CD14-positive monocyte (primary cell): ENCODE data around the gene CLRN2. TPM values are rescaled to one million over a fixed set of nuclear protein-coding genes. Genes with fewer than 3 reads are reported as not detected.

ENCODE experiments used
- DNase-seq, 3 donors: peaks; one replicate each; pipeline ENCODE4 v3.0.0-alpha.2; 2011 to 2022
- H2AFZ ChIP-seq: 2 replicates; pipeline ENCODE4 v1.6.0; 2012; ENCODE audit warnings: mild to moderate bottlenecking, low read depth, low read length, inconsistent platforms; ENCODE audit not compliant: insufficient read depth, poor library complexity, severe bottlenecking
- H3K27ac ChIP-seq, 2 donors: 1 replicate in 1 of 2; 2 replicates in 1 of 2; pipeline ENCODE4 v1.5.1; 2012 to 2013; ENCODE audit warnings: low read length in 2 of 2, control low read depth in 1 of 2, inconsistent platforms in 1 of 2, low read depth in 1 of 2, mild to moderate bottlenecking in 1 of 2
- H3K27me3 ChIP-seq, 2 donors: one replicate each; pipeline versions ENCODE4 v1.6.0 to v1.6.1; 2011 to 2013; ENCODE audit warnings: low read length in 2 of 2; ENCODE audit not compliant: control insufficient read depth in 2 of 2, insufficient read depth in 2 of 2
- H3K36me3 ChIP-seq, 2 donors: replicated peaks in 1 of 2; 1 replicate in 1 of 2; 2 replicates in 1 of 2; pipeline versions ENCODE4 v1.5.1 to v1.6.1; 2012 to 2013; ENCODE audit warnings: low read length in 2 of 2, control low read depth in 1 of 2, inconsistent platforms in 1 of 2, mild to moderate bottlenecking in 1 of 2; ENCODE audit not compliant: insufficient read depth in 2 of 2, control insufficient read depth in 1 of 2
- H3K4me1 ChIP-seq, 2 donors: 1 replicate in 1 of 2; 2 replicates in 1 of 2; pipeline versions ENCODE4 v1.5.1 to v1.6.1; 2012 to 2013; ENCODE audit warnings: low read length in 2 of 2, control low read depth in 1 of 2, inconsistent platforms in 1 of 2, mild to moderate bottlenecking in 1 of 2, moderate library complexity in 1 of 2; ENCODE audit not compliant: insufficient read depth in 2 of 2, control insufficient read depth in 1 of 2
- H3K4me2 ChIP-seq: replicated peaks from 2 replicates; pipeline ENCODE3; 2012; ENCODE audit warnings: low read length, moderate library complexity, mild to moderate bottlenecking; ENCODE audit not compliant: poor library complexity, severe bottlenecking; ENCODE audit errors: extremely low read depth
- H3K4me3 ChIP-seq, 3 experiments: fragments of 200-600 bp in 1 of 3; sonication (generic) in 1 of 3; replicated peaks in 1 of 3; 1 replicate in 2 of 3; 2 replicates in 1 of 3; pipeline ENCODE4 v1.5.1; 2011 to 2013; ENCODE audit warnings: low read length in 3 of 3, mild to moderate bottlenecking in 3 of 3, control low read depth in 2 of 3, low read depth in 2 of 3, inconsistent platforms in 1 of 3, moderate library complexity in 1 of 3
- H3K79me2 ChIP-seq: 2 replicates; pipeline ENCODE4 v1.6.0; 2012; ENCODE audit warnings: mild to moderate bottlenecking, control low read depth, inconsistent platforms, low read length, moderate library complexity; ENCODE audit not compliant: insufficient read depth
- H3K9ac ChIP-seq: 2 replicates; pipeline ENCODE4 v1.6.0; 2017; ENCODE audit warnings: low read length, mild to moderate bottlenecking; ENCODE audit not compliant: insufficient read depth, poor library complexity, severe bottlenecking
- H3K9me3 ChIP-seq, 2 donors: replicated peaks in 1 of 2; 1 replicate in 1 of 2; 2 replicates in 1 of 2; pipeline versions ENCODE4 v1.5.1 to v1.6.1; 2012 to 2013; ENCODE audit warnings: low read length in 2 of 2, control low read depth in 1 of 2; ENCODE audit not compliant: control insufficient read depth in 1 of 2, insufficient read depth in 1 of 2
- H4K20me1 ChIP-seq: 2 replicates; pipeline ENCODE4 v1.6.0; 2012; ENCODE audit warnings: mild to moderate bottlenecking, low read length, control low read depth, moderate library complexity; ENCODE audit not compliant: insufficient read depth
- H3K27ac Mint-ChIP-seq, 7 donors: one replicate each; pipeline ENCODE4 v1.8.0; 2020; ENCODE audit warnings: mild to moderate bottlenecking in 7 of 7, mixed read lengths in 7 of 7, moderate library complexity in 6 of 7, inconsistent platforms in 2 of 7
- H3K27me3 Mint-ChIP-seq, 3 donors: one replicate each; pipeline ENCODE4 v1.8.0; 2021 to 2022; ENCODE audit warnings: low read depth in 3 of 3, mild to moderate bottlenecking in 3 of 3, mixed read lengths in 3 of 3, moderate library complexity in 3 of 3, inconsistent platforms in 1 of 3
- H3K36me3 Mint-ChIP-seq, 2 donors: one replicate each; pipeline ENCODE4 v1.8.0; 2020; ENCODE audit warnings: mixed read lengths in 2 of 2, inconsistent platforms in 1 of 2, mild to moderate bottlenecking in 1 of 2
- H3K4me1 Mint-ChIP-seq: one replicate; pipeline ENCODE4 v1.8.0; 2020; ENCODE audit warnings: mild to moderate bottlenecking, mixed read lengths
- H3K4me3 Mint-ChIP-seq, 2 donors: one replicate each; pipeline ENCODE4 v1.8.0; 2020; ENCODE audit warnings: mild to moderate bottlenecking in 2 of 2, mixed read lengths in 2 of 2, moderate library complexity in 1 of 2
- H3K9me3 Mint-ChIP-seq, 7 donors: one replicate each; pipeline ENCODE4 v1.8.0; 2020 to 2022; ENCODE audit warnings: mixed read lengths in 7 of 7, mild to moderate bottlenecking in 6 of 7, moderate library complexity in 6 of 7, inconsistent platforms in 2 of 7
- CTCF ChIP-seq: fragments of 200-600 bp; IDR thresholded peaks from one replicate; pipeline ENCODE4 v1.8.0; 2022; ENCODE audit warnings: antibody characterized with exemption, mild to moderate bottlenecking
- WGBS: methylation state at CpG from one replicate; pipeline ENCODE4 v1.1.5; 2013; ENCODE audit warnings: missing lambda C conversion rate; ENCODE audit not compliant: insufficient coverage; 5-methylcytosine and 5-hydroxymethylcytosine counted together
- intact Hi-C, 2 donors: fragments of 100-400 bp; cut with micrococcal nuclease; formaldehyde crosslinking; loops; one replicate each; pipeline versions ENCODE4 v1.15.0 to v1.15.1; 2023
- polyA plus RNA-seq, 3 donors: library from polyadenylated mRNA; depleted of rRNA in 1 of 3; unstranded in 2 of 3; stranded (reverse) in 1 of 3; fragments of 300-500 nt in 2 of 3; fragments of >200 nt in 1 of 3; fragmentation: Illumina TruSeq in 2 of 3; gene quantifications; 1 replicate in 2 of 3; 2 replicates in 1 of 3; pipeline ENCODE4 v1.2.3, GENCODE V29; 2012 to 2021

The CLRN2 gene
- polyA plus RNA-seq, 3 donors: not detected

GRCh38 chr4:17556498-17556897, 41.5 kb downstream of the CLRN2 start:
- TF ChIP-seq CTCF: no peak
- Histone ChIP-seq H3K9me3 (no peaks in the 10 kb centered on the region), H3K27me3 (no peaks in the 10 kb centered on the region), H3K36me3 (no peaks in the 10 kb centered on the region), H3K4me3 (no peak overlapping the region), H3K79me2 (no peaks in the 10 kb centered on the region), H3K4me2 (no peak overlapping the region), H3K4me1 (no peaks in the 10 kb centered on the region), H3K27ac (no peak overlapping the region), H3K9ac (no peak overlapping the region), H2AFZ (no peak overlapping the region), H4K20me1 (no peaks in the 10 kb centered on the region)
- intact Hi-C loops: no loop called here
- H3K36me3 Mint-ChIP-seq: no peaks in the 10 kb centered on the region
- no peak overlapping the region for H3K4me3 Mint-ChIP-seq
- peak overlapping the region in 1 of 7 donors; percentile 4 for H3K27ac Mint-ChIP-seq
- no peaks in the 10 kb centered on the region for H3K9me3 Mint-ChIP-seq
- H3K27me3 Mint-ChIP-seq: peaks cover 8 to 14% (median 8%) of the 10 kb centered on the region in 3 donors
- DNase-seq: no peak
- no peaks in the 10 kb centered on the region for H3K4me1 Mint-ChIP-seq

GRCh38 chr4:17557880-17558279, 42.9 kb downstream of the CLRN2 start:
- H3K9me3 ChIP-seq: no peaks in the 10 kb centered on the region
- Mint-ChIP-seq H3K27me3 (peaks cover 4 to 8% (median 7%) of the 10 kb centered on the region in 3 donors), H3K36me3 (no peaks in the 10 kb centered on the region), H3K4me3 (no peak overlapping the region), H3K9me3 (no peaks in the 10 kb centered on the region), H3K4me1 (no peaks in the 10 kb centered on the region), H3K27ac (no peak overlapping the region)
- H3K9ac ChIP-seq: no peak overlapping the region
- no CpG with 5 or more reads among the region's 5 CpGs for WGBS
- no peaks in the 10 kb centered on the region for H3K4me1 ChIP-seq
- no peak for DNase-seq
- no peak overlapping the region for H3K4me3 ChIP-seq
- no peak overlapping the region for H3K4me2 ChIP-seq
- H3K27ac ChIP-seq: no peak overlapping the region
- no peak for TF ChIP-seq CTCF
- no peaks in the 10 kb centered on the region for H3K79me2 ChIP-seq
- no peak overlapping the region for H2AFZ ChIP-seq
- no peaks in the 10 kb centered on the region for H3K36me3 ChIP-seq
- H4K20me1 ChIP-seq: no peaks in the 10 kb centered on the region
- intact Hi-C loops: no loop called here
- no peaks in the 10 kb centered on the region for H3K27me3 ChIP-seq
